Measurements from ENCODE around the gene EMSY. TPM values are rescaled to one million over a fixed set of nuclear protein-coding genes. Genes with fewer than 3 reads are reported as not detected.

The EMSY gene
- total and polyA plus RNA-seq, 2 donors (not counting 3 experiments of a cell fraction or from before 2014, with no cell fraction given) = 18.3 to 25.7 TPM

DNA sequence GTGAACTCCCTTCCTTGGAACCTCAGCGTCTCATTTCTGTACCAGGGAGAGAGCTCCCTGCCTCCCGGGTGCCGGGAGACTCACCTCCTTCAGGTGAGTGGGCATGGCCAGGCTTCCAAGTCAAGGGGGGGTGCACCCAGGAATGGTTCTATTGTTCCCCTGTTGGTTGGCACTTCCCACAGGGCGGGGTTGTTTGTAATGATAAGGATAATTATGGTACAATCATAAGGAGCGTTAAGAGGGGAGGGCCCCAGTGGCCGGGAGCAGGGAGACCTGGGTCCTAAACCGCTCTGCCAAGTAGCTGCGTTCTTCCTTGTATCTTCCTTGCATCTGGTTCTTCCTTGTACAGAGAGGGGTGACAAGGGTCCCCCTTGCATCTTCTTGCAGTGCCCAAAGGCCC lies 146.6 kb downstream of the EMSY start:
- Histone ChIP-seq H3K27me3 (ENCODE audit: control insufficient read depth in 2 of 2, insufficient read depth in 2 of 2, low read length in 2 of 2) (no peaks in the 10 kb centered on the region), H3K4me1 (ENCODE audit: control insufficient read depth, extremely low read depth, insufficient read depth, low read length) (peaks cover 23% of the 10 kb centered on the region), H3K27ac (ENCODE audit: insufficient read depth, low read depth, low read length) (no peak overlapping the region), H3K9me1 (replicated peaks; ENCODE audit: control insufficient read depth, extremely low read depth, insufficient read depth, low read length) (no peaks in the 10 kb centered on the region), H3K9ac (replicated peaks; ENCODE audit: extremely low read depth, insufficient read depth, low read length) (no peak overlapping the region), H3K9me3 (replicated peaks; ENCODE audit: control insufficient read depth, insufficient read depth, low read length) (no peaks in the 10 kb centered on the region), H3K4me2 (ENCODE audit: insufficient read depth, low read length) (no peak overlapping the region), H4K20me1 (replicated peaks; ENCODE audit: control insufficient read depth, extremely low read depth, insufficient read depth, low read length) (no peaks in the 10 kb centered on the region), H3K79me2 (ENCODE audit: control insufficient read depth, insufficient read depth, low read length) (no peaks in the 10 kb centered on the region), H3K4me3 (replicated peaks in 1 of 3; ENCODE audit: insufficient read depth in 1 of 3, low read depth in 1 of 3, low read length in 3 of 3) (no peak overlapping the region), H3K36me3 (ENCODE audit: control insufficient read depth in 2 of 2, extremely low read depth in 1 of 2, insufficient read depth in 2 of 2, low read length in 2 of 2) (no peaks in the 10 kb centered on the region), H2AFZ (ENCODE audit: low read depth, low read length) (no peak overlapping the region)
- CTCF ChIA-PET = interaction anchor here (0.9 to 1.8 kb wide), 3 partner anchors 10 to 13 kb away, joined by 3 to 5 read pairs (median 4); no protein-coding TSS in a partner anchor
- POLR2A ChIA-PET = no interaction called here
- intact Hi-C loops (cut with micrococcal nuclease) = no loop called here
- FAIRE-seq (no peak), DNase-seq (ENCODE audit: low read depth, low spot score) (no peak)
- BruUV-seq (replicated peaks) = no TSS peak
- TF ChIP-seq, protein P1, sequence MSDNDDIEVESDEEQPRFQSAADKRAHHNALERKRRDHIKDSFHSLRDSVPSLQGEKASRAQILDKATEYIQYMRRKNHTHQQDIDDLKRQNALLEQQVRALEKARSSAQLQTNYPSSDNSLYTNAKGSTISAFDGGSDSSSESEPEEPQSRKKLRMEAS (IDR thresholded peaks at IDR 0.05; ENCODE audit: insufficient read depth, insufficient read length) = no peak
- TF ChIP-seq JUN (IDR thresholded peaks at IDR 0.05; ENCODE audit: borderline replicate concordance, insufficient read depth, insufficient read length, low read depth) (no peak), GATA2 (IDR thresholded peaks at IDR 0.05; ENCODE audit: insufficient read depth, insufficient read length, low read depth, low read length) (no peak), POLR2AphosphoS5 (IDR thresholded peaks at IDR 0.05; ENCODE audit: insufficient read depth, low read depth, low read length) (no peak), POLR2A (IDR thresholded peaks at IDR 0.05; ENCODE audit: low read depth, low read length) (no peak), MYC (IDR thresholded peaks at IDR 0.05; ENCODE audit: low read depth, low read length) (no peak), EZH2 (IDR thresholded peaks at IDR 0.05; ENCODE audit: borderline replicate concordance, low read depth, low read length, severe bottlenecking) (no peak), FOS (IDR thresholded peaks at IDR 0.05; ENCODE audit: borderline replicate concordance, insufficient read depth, low read length) (no peak)
- TF ChIP-seq, protein P2, sequence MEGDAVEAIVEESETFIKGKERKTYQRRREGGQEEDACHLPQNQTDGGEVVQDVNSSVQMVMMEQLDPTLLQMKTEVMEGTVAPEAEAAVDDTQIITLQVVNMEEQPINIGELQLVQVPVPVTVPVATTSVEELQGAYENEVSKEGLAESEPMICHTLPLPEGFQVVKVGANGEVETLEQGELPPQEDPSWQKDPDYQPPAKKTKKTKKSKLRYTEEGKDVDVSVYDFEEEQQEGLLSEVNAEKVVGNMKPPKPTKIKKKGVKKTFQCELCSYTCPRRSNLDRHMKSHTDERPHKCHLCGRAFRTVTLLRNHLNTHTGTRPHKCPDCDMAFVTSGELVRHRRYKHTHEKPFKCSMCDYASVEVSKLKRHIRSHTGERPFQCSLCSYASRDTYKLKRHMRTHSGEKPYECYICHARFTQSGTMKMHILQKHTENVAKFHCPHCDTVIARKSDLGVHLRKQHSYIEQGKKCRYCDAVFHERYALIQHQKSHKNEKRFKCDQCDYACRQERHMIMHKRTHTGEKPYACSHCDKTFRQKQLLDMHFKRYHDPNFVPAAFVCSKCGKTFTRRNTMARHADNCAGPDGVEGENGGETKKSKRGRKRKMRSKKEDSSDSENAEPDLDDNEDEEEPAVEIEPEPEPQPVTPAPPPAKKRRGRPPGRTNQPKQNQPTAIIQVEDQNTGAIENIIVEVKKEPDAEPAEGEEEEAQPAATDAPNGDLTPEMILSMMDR (IDR thresholded peaks at IDR 0.05; ENCODE audit: extremely low read depth in 1 of 2, insufficient read depth in 1 of 2, low read depth in 1 of 2, low read length in 2 of 2) = no peak
- dilution Hi-C loops (cut with MboI; ENCODE audit: extremely low pct_ligation_motif_present, low sequenced_read_pairs) = no loop called here

All from endothelial cell of umbilical vein (primary cell).